KOPT-K1 (cell line): ENCODE results near the gene LRCH3.
"Not testable (repeated sequence)": the region's sequence is repeated elsewhere in the genome, so short reads cannot be mapped to it uniquely, and the experiment has no call there.

Experiments
- H3K27ac ChIP-seq: fragments of 200-600 bp; sonication (generic); 2 replicates; pipeline ENCODE4 v1.5.1; 2016; ENCODE audit warnings: antibody characterized with exemption, mild to moderate bottlenecking, low read depth, low read length; ENCODE audit not compliant: poor library complexity, severe bottlenecking
- H3K36me3 ChIP-seq: fragments of 200-600 bp; sonication (generic); 2 replicates; pipeline ENCODE4 v1.5.1; 2017; ENCODE audit warnings: antibody characterized with exemption, mild to moderate bottlenecking, low read length, moderate library complexity; ENCODE audit not compliant: insufficient read depth
- H3K9me3 ChIP-seq: fragments of 200-600 bp; sonication (generic); 2 replicates; pipeline ENCODE4 v1.5.1; 2017; ENCODE audit warnings: antibody characterized with exemption, low read length, mild to moderate bottlenecking; ENCODE audit not compliant: insufficient read depth, poor library complexity, severe bottlenecking

LRCH3 gene

GRCh38 chr3:197906023-197906849 lies 115.2 kb downstream of the LRCH3 start:
- Histone ChIP-seq H3K27ac (no peak overlapping the region), H3K36me3 (no peaks in the 10 kb centered on the region), H3K9me3 (no peaks in the 10 kb centered on the region)

GRCh38 chr3:197906850-197907187 lies 115.8 kb downstream of the LRCH3 start:
- Histone ChIP-seq H3K27ac (no peak overlapping the region), H3K9me3 (no peaks in the 10 kb centered on the region), H3K36me3 (no peaks in the 10 kb centered on the region)

GRCh38 chr3:197907196-197907595 lies 116.1 kb downstream of the LRCH3 start:
- no peaks in the 10 kb centered on the region for H3K36me3 ChIP-seq
- H3K9me3 ChIP-seq: no peaks in the 10 kb centered on the region
- H3K27ac ChIP-seq: no peak overlapping the region

GRCh38 chr3:197908550-197908949 lies 117.5 kb downstream of the LRCH3 start:
- not testable (repeated sequence) for H3K27ac ChIP-seq, H3K9me3 ChIP-seq, H3K36me3 ChIP-seq

GRCh38 chr3:197908957-197909701 lies 118.1 kb downstream of the LRCH3 start:
- Histone ChIP-seq H3K36me3 (no peaks in the 10 kb centered on the region), H3K27ac (no peak overlapping the region)

GRCh38 chr3:197912741-197913476 lies 121.9 kb downstream of the LRCH3 start:
- Histone ChIP-seq H3K27ac (no peak overlapping the region), H3K9me3 (no peaks in the 10 kb centered on the region), H3K36me3 (no peaks in the 10 kb centered on the region)

More at GRCh38 chr3:197908957-197909701, 118.1 kb downstream of the LRCH3 start:
- H3K9me3 ChIP-seq: no peaks in the 10 kb centered on the region

GRCh38 chr3:197913641-197914380 lies 122.8 kb downstream of the LRCH3 start:
- Histone ChIP-seq H3K9me3 (no peaks in the 10 kb centered on the region), H3K36me3 (no peaks in the 10 kb centered on the region), H3K27ac (no peak overlapping the region)

- not testable (repeated sequence) for H3K36me3 ChIP-seq, H3K9me3 ChIP-seq, H3K27ac ChIP-seq
Observed at GRCh38 chr3:197921429-197922275, 130.6 kb downstream of the LRCH3 start.

GRCh38 chr3:197926418-197926817 lies 135.4 kb downstream of the LRCH3 start:
- H3K9me3 ChIP-seq: no peaks in the 10 kb centered on the region
- no peaks in the 10 kb centered on the region for H3K36me3 ChIP-seq
- H3K27ac ChIP-seq: no peak overlapping the region

GRCh38 chr3:197927578-197927977 lies 136.5 kb downstream of the LRCH3 start:
- not testable (repeated sequence) for H3K36me3 ChIP-seq, H3K9me3 ChIP-seq, H3K27ac ChIP-seq

GRCh38 chr3:197936819-197937384 lies 145.8 kb downstream of the LRCH3 start:
- H3K27ac ChIP-seq: no peak overlapping the region
- H3K36me3 ChIP-seq: no peaks in the 10 kb centered on the region
- no peaks in the 10 kb centered on the region for H3K9me3 ChIP-seq
